Activated CD8-positive, alpha-beta T cell treated with anti-CD3 and anti-CD28 coated beads, Interleukin-2, amount 10 ng/mL, durations not matched to agents 7 days and 5 days (primary cell): ENCODE data around the gene PHACTR3. TPM values are rescaled to one million over a fixed set of nuclear protein-coding genes. Genes with fewer than 3 reads are reported as not detected.
"Not testable (repeated sequence)": the region's sequence is repeated elsewhere in the genome, so short reads cannot be mapped to it uniquely, and the experiment has no call there.

ENCODE experiments used
- ATAC-seq: fragments of 150-1000 bp; cut with Tn5 transposase; one replicate; pipeline ENCODE4 v1.10.0; 2021; ENCODE audit warnings: moderate library complexity
- CTCF ChIA-PET: fragments of 350-600 bp; sonication (Branson Sonifier 250); formaldehyde crosslinking; loops from one replicate; lab custom pipeline; 2021; ENCODE audit warnings: antibody characterized with exemption; lab: Charles Lee
- POLR2A ChIA-PET: fragments of 350-600 bp; sonication (Branson Sonifier 250); formaldehyde crosslinking; loops from one replicate; lab custom pipeline; 2021; ENCODE audit warnings: antibody characterized with exemption; lab: Charles Lee
- DNase-seq: peaks from one replicate; pipeline ENCODE4 v3.0.0-alpha.2; 2020
- H3K27ac Mint-ChIP-seq: one replicate; pipeline ENCODE4 v1.8.0; 2021; ENCODE audit warnings: mild to moderate bottlenecking, mixed read lengths
- H3K27me3 Mint-ChIP-seq: one replicate; pipeline ENCODE4 v1.8.0; 2021; ENCODE audit warnings: low read depth, mixed read lengths
- H3K36me3 Mint-ChIP-seq: one replicate; pipeline ENCODE4 v1.8.0; 2021; ENCODE audit warnings: low read depth, mixed read lengths
- H3K4me1 Mint-ChIP-seq: one replicate; pipeline ENCODE4 v1.8.0; 2021; ENCODE audit warnings: low read depth, mixed read lengths
- H3K4me3 Mint-ChIP-seq: one replicate; pipeline ENCODE4 v1.8.0; 2021; ENCODE audit warnings: mild to moderate bottlenecking, mixed read lengths
- H3K9me3 Mint-ChIP-seq: one replicate; pipeline ENCODE4 v1.8.0; 2022; ENCODE audit warnings: mixed read lengths; ENCODE audit not compliant: insufficient read depth
- total RNA-seq, 2 experiments: library from RNA; stranded (reverse); gene quantifications; one replicate each; pipeline ENCODE4 v1.2.3, GENCODE V29; 2021

PHACTR3 gene
- total RNA-seq, 2 experiments from 2014 or later, result not detected

- Mint-ChIP-seq H3K27me3 (peaks cover 7% of the 10 kb centered on the region), H3K4me1 (no peaks in the 10 kb centered on the region), H3K9me3 (no peaks in the 10 kb centered on the region), H3K4me3 (no peak overlapping the region), H3K27ac (no peak overlapping the region), H3K36me3 (no peaks in the 10 kb centered on the region)
- ChIA-PET CTCF (interaction anchor here (1.7 kb wide), 1 partner anchor 68 kb away, joined by 3 read pairs; no protein-coding TSS in a partner anchor), POLR2A (no interaction called here)
- ATAC-seq, result no peak
- no peak for DNase-seq
Measured at GRCh38 chr20:59866338-59866737, 262.0 kb downstream of the PHACTR3 start.

GRCh38 chr20:59871096-59871495 lies 266.8 kb downstream of the PHACTR3 start:
- no peaks in the 10 kb centered on the region for H3K36me3 Mint-ChIP-seq
- CTCF ChIA-PET, result no interaction called here
- DNase-seq (no peak), ATAC-seq (no peak)
- H3K4me1 Mint-ChIP-seq, result no peaks in the 10 kb centered on the region
- no peak overlapping the region for H3K4me3 Mint-ChIP-seq
- POLR2A ChIA-PET, result no interaction called here
- H3K9me3 Mint-ChIP-seq, result no peaks in the 10 kb centered on the region
- H3K27me3 Mint-ChIP-seq, result no peaks in the 10 kb centered on the region
- no peak overlapping the region for H3K27ac Mint-ChIP-seq

- no peak overlapping the region for H3K4me3 Mint-ChIP-seq
- no peaks in the 10 kb centered on the region for H3K4me1 Mint-ChIP-seq
- ChIA-PET POLR2A (interaction anchor here (0.5 kb wide), 1 partner anchor 655 kb away, joined by 3 read pairs; no protein-coding TSS in a partner anchor), CTCF (interaction anchor here (1.1 kb wide), 1 partner anchor 338 kb away, joined by 4 read pairs; no protein-coding TSS in a partner anchor)
- H3K9me3 Mint-ChIP-seq, result no peaks in the 10 kb centered on the region
- ATAC-seq (no peak), DNase-seq (no peak)
- no peak overlapping the region for H3K27ac Mint-ChIP-seq
- H3K36me3 Mint-ChIP-seq, result no peaks in the 10 kb centered on the region
- H3K27me3 Mint-ChIP-seq, result no peaks in the 10 kb centered on the region
Measured at GRCh38 chr20:59873409-59873808, 269.1 kb downstream of the PHACTR3 start.

GRCh38 chr20:59880198-59880597 lies 275.9 kb downstream of the PHACTR3 start:
- no peaks in the 10 kb centered on the region for H3K4me1 Mint-ChIP-seq
- CTCF ChIA-PET, result no interaction called here

GRCh38 chr20:59884494-59884893 lies 280.2 kb downstream of the PHACTR3 start:
- ATAC-seq (no peak), DNase-seq (no peak)
- no peaks in the 10 kb centered on the region for H3K4me1 Mint-ChIP-seq
- peaks cover 2% of the 10 kb centered on the region for H3K27me3 Mint-ChIP-seq
- POLR2A ChIA-PET, result no interaction called here
- CTCF ChIA-PET, result no interaction called here
- no peaks in the 10 kb centered on the region for H3K36me3 Mint-ChIP-seq
- no peak overlapping the region for H3K4me3 Mint-ChIP-seq
- no peak overlapping the region for H3K27ac Mint-ChIP-seq
- no peaks in the 10 kb centered on the region for H3K9me3 Mint-ChIP-seq

More at GRCh38 chr20:59880198-59880597, 275.9 kb downstream of the PHACTR3 start:
- H3K36me3 Mint-ChIP-seq, result no peaks in the 10 kb centered on the region
- no peak overlapping the region for H3K4me3 Mint-ChIP-seq
- H3K27me3 Mint-ChIP-seq, result no peaks in the 10 kb centered on the region
- DNase-seq, result no peak
- no peak for ATAC-seq
- H3K9me3 Mint-ChIP-seq, result no peaks in the 10 kb centered on the region
- POLR2A ChIA-PET, result no interaction called here
- no peak overlapping the region for H3K27ac Mint-ChIP-seq

GRCh38 chr20:59888050-59888449 lies 283.7 kb downstream of the PHACTR3 start:
- Mint-ChIP-seq H3K27ac (no peak overlapping the region), H3K4me3 (no peak overlapping the region), H3K27me3 (peaks cover 2% of the 10 kb centered on the region), H3K36me3 (no peaks in the 10 kb centered on the region), H3K4me1 (no peaks in the 10 kb centered on the region), H3K9me3 (no peaks in the 10 kb centered on the region)
- no peak for DNase-seq
- no peak for ATAC-seq
- ChIA-PET POLR2A (no interaction called here), CTCF (no interaction called here)

- H3K4me1 Mint-ChIP-seq, H3K27me3 Mint-ChIP-seq, ATAC-seq, H3K27ac Mint-ChIP-seq, DNase-seq, H3K36me3 Mint-ChIP-seq, CTCF ChIA-PET, POLR2A ChIA-PET, H3K9me3 Mint-ChIP-seq, H3K4me3 Mint-ChIP-seq: not testable (repeated sequence)
Measured at GRCh38 chr20:59890035-59890434, 285.7 kb downstream of the PHACTR3 start.

GRCh38 chr20:59891581-59891980 lies 287.2 kb downstream of the PHACTR3 start:
- ChIA-PET CTCF (interaction anchor here (0.9 kb wide), 1 partner anchor 42 kb away, joined by 3 read pairs; no protein-coding TSS in a partner anchor), POLR2A (no interaction called here)
- H3K27ac Mint-ChIP-seq, result no peak overlapping the region
- ATAC-seq (no peak), DNase-seq (no peak)
- H3K4me3 Mint-ChIP-seq, result no peak overlapping the region
- no peaks in the 10 kb centered on the region for H3K9me3 Mint-ChIP-seq
- H3K4me1 Mint-ChIP-seq, result no peaks in the 10 kb centered on the region
- peaks cover 2% of the 10 kb centered on the region for H3K27me3 Mint-ChIP-seq
- no peaks in the 10 kb centered on the region for H3K36me3 Mint-ChIP-seq

- Mint-ChIP-seq H3K27ac (no peak overlapping the region), H3K27me3 (peaks cover 3% of the 10 kb centered on the region), H3K9me3 (no peaks in the 10 kb centered on the region), H3K4me1 (no peaks in the 10 kb centered on the region), H3K36me3 (no peaks in the 10 kb centered on the region), H3K4me3 (no peak overlapping the region)
- no peak for ATAC-seq
- ChIA-PET CTCF (interaction anchor here (2.2 kb wide), 1 partner anchor 39 kb away, joined by 6 read pairs; no protein-coding TSS in a partner anchor), POLR2A (no interaction called here)
- DNase-seq, result no peak
Measured at GRCh38 chr20:59895908-59896307, 291.6 kb downstream of the PHACTR3 start.
